Hepatocyte (in vitro differentiated cells): ENCODE results near the gene BRD4. TPM values are rescaled to one million over a fixed set of nuclear protein-coding genes. Genes with fewer than 3 reads are reported as not detected.
"Not testable (repeated sequence)": the region's sequence is repeated elsewhere in the genome, so short reads cannot be mapped to it uniquely, and the experiment has no call there.

ENCODE experiments used
- DNase-seq: peaks from one replicate; pipeline ENCODE4 v3.0.0-alpha.2; 2016; ENCODE audit warnings: low spot score
- H2AFZ ChIP-seq: fragments of 200-600 bp; sonication (generic); 2 replicates; pipeline ENCODE4 v1.6.0; 2016; ENCODE audit warnings: antibody characterized with exemption, mild to moderate bottlenecking
- H3K27ac ChIP-seq: fragments of 200-600 bp; sonication (generic); 2 replicates; pipeline ENCODE4 v1.5.1; 2016; ENCODE audit warnings: mild to moderate bottlenecking
- H3K27me3 ChIP-seq: fragments of 200-600 bp; sonication (generic); 2 replicates; pipeline ENCODE4 v1.6.1; 2016
- H3K36me3 ChIP-seq: fragments of 200-600 bp; sonication (generic); replicated peaks from 2 replicates; pipeline ENCODE4 v1.5.1; 2016; ENCODE audit warnings: low read depth; ENCODE audit not compliant: insufficient read depth
- H3K4me1 ChIP-seq: fragments of 200-600 bp; sonication (generic); 2 replicates; pipeline ENCODE4 v1.5.1; 2016; ENCODE audit warnings: mild to moderate bottlenecking, moderate library complexity; ENCODE audit not compliant: insufficient read depth
- H3K4me2 ChIP-seq: fragments of 200-600 bp; sonication (generic); 2 replicates; pipeline ENCODE4 v1.6.0; 2016
- H3K4me3 ChIP-seq: fragments of 200-600 bp; sonication (generic); 2 replicates; pipeline ENCODE4 v1.5.1; 2016; ENCODE audit warnings: mild to moderate bottlenecking
- H3K79me2 ChIP-seq: fragments of 200-600 bp; sonication (generic); 2 replicates; pipeline ENCODE4 v1.6.0; 2017; ENCODE audit warnings: mild to moderate bottlenecking
- H3K9me2 ChIP-seq: fragments of 200-600 bp; sonication (generic); replicated peaks from 2 replicates; pipeline ENCODE4 v1.6.0; 2017; ENCODE audit warnings: mild to moderate bottlenecking; ENCODE audit not compliant: insufficient read depth
- H3K9me3 ChIP-seq: fragments of 200-600 bp; sonication (generic); 2 replicates; pipeline ENCODE4 v1.5.1; 2016; ENCODE audit warnings: low read depth, mild to moderate bottlenecking
- H4K20me1 ChIP-seq: fragments of 200-600 bp; sonication (generic); 2 replicates; pipeline ENCODE4 v1.6.0; 2016; ENCODE audit warnings: mild to moderate bottlenecking; ENCODE audit not compliant: insufficient read depth, poor library complexity, severe bottlenecking
- EZH2 ChIP-seq: fragments of 200-600 bp; sonication (generic); IDR thresholded peaks from 2 replicates; pipeline ENCODE4 v1.6.1; 2016; ENCODE audit warnings: antibody characterized with exemption, mild to moderate bottlenecking, borderline replicate concordance
- EZH2phosphoT487 ChIP-seq: fragments of 200-600 bp; sonication (generic); IDR thresholded peaks from one replicate; pipeline ENCODE4 v1.6.1; 2018; ENCODE audit warnings: antibody characterized with exemption, mild to moderate bottlenecking, low read depth, moderate library complexity; ENCODE audit not compliant: unreplicated experiment, severe bottlenecking
- whole genome bisulfite sequencing: methylation state at CpG from one replicate; pipeline ENCODE4 v1.1.6; 2016; ENCODE audit warnings: low lambda C conversion rate; ENCODE audit errors: missing lambda C conversion rate; 5-methylcytosine and 5-hydroxymethylcytosine counted together
- polyA plus RNA-seq: library from polyadenylated mRNA; unstranded; fragments of >200 nt; fragmentation: Nextera tagmentation; extraction: Ambion mirVana; gene quantifications from 2 replicates; pipeline ENCODE4 v1.2.1, GENCODE V29; 2016
- total RNA-seq: library from RNA; depleted of rRNA; stranded (reverse); fragments of >200 nt; gene quantifications from 2 replicates; pipeline ENCODE4 v1.2.3, GENCODE V29; 2014
- TF ChIP-seq, protein P1 (sequence below): fragments of 200-600 bp; sonication (generic); IDR thresholded peaks from 2 replicates; pipeline ENCODE4 v1.5.1; 2016; ENCODE audit warnings: antibody characterized with exemption, mild to moderate bottlenecking; ENCODE audit not compliant: poor library complexity

BRD4 gene
- total and polyA plus RNA-seq, 2 experiments from 2014 or later, result 18.0 to 88.4 TPM

DNA sequence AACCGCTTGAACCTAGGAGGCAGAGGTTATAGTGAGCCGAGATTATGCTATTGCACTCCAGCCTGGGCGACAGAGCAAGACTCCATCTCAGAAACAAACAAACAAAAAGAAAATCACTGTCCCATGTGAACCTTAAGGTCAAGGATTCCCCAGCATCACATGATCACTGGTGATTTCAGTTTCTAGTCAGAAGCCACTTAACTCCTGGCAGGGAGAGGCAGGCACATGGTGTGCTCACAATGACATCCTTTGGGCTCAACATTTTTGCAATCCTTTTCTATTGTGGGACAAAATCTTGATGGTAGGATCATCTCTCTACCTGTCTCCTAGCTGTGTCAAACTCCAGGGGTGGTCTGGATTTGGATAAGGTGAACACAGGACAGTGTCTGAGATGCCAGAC lies 35.1 kb upstream of the BRD4 start:
- TF ChIP-seq, protein P1, sequence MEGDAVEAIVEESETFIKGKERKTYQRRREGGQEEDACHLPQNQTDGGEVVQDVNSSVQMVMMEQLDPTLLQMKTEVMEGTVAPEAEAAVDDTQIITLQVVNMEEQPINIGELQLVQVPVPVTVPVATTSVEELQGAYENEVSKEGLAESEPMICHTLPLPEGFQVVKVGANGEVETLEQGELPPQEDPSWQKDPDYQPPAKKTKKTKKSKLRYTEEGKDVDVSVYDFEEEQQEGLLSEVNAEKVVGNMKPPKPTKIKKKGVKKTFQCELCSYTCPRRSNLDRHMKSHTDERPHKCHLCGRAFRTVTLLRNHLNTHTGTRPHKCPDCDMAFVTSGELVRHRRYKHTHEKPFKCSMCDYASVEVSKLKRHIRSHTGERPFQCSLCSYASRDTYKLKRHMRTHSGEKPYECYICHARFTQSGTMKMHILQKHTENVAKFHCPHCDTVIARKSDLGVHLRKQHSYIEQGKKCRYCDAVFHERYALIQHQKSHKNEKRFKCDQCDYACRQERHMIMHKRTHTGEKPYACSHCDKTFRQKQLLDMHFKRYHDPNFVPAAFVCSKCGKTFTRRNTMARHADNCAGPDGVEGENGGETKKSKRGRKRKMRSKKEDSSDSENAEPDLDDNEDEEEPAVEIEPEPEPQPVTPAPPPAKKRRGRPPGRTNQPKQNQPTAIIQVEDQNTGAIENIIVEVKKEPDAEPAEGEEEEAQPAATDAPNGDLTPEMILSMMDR, result no peak
- TF ChIP-seq EZH2phosphoT487 (no peak), EZH2 (no peak)
- H3K9me2 ChIP-seq, result no peaks in the 10 kb centered on the region
- no peaks in the 10 kb centered on the region for H3K9me3 ChIP-seq
- H3K79me2 ChIP-seq, result peaks cover 15% of the 10 kb centered on the region
- H3K4me3 ChIP-seq, result no peak overlapping the region
- DNase-seq, result no peak
- no peaks in the 10 kb centered on the region for H3K4me1 ChIP-seq
- no peak overlapping the region for H2AFZ ChIP-seq
- H3K4me2 ChIP-seq, result no peak overlapping the region
- H3K27me3 ChIP-seq, result no peaks in the 10 kb centered on the region
- no peaks in the 10 kb centered on the region for H4K20me1 ChIP-seq
- H3K36me3 ChIP-seq, result peaks cover 3% of the 10 kb centered on the region
- H3K27ac ChIP-seq, result no peak overlapping the region
- 97% methylated on average over 3 of the region's 3 CpGs for WGBS

DNA sequence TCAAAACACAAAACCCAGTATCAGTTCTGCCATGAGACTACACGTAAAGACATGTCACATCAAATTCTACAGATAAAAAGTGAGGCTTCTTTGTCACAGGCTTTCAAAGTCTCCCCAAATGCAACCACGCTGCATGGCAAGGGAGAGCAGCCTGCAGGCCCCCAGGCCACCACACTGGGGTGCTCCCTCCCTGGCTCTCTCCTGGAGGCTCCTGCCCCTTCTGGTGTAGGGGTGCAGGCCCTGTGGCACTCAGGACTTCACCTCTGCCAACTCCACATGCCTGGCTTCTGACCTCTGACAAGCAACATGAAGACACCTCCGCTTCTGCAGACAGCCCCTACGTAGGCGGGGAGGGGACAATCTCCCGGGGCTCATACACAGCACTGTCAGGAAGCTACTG lies 32.9 kb upstream of the BRD4 start:
- no peaks in the 10 kb centered on the region for H3K9me3 ChIP-seq
- 94% methylated on average over 6 of the region's 6 CpGs for WGBS
- no peaks in the 10 kb centered on the region for H3K36me3 ChIP-seq
- H2AFZ ChIP-seq, result no peak overlapping the region
- H3K27me3 ChIP-seq, result no peaks in the 10 kb centered on the region
- H3K4me2 ChIP-seq, result no peak overlapping the region
- H3K27ac ChIP-seq, result no peak overlapping the region
- no peaks in the 10 kb centered on the region for H3K79me2 ChIP-seq
- H3K4me1 ChIP-seq, result no peaks in the 10 kb centered on the region
- DNase-seq, result no peak
- no peak overlapping the region for H3K4me3 ChIP-seq
- H4K20me1 ChIP-seq, result no peaks in the 10 kb centered on the region
- H3K9me2 ChIP-seq, result no peaks in the 10 kb centered on the region
- TF ChIP-seq, protein P1, result no peak
- TF ChIP-seq EZH2 (no peak), EZH2phosphoT487 (no peak)

DNA sequence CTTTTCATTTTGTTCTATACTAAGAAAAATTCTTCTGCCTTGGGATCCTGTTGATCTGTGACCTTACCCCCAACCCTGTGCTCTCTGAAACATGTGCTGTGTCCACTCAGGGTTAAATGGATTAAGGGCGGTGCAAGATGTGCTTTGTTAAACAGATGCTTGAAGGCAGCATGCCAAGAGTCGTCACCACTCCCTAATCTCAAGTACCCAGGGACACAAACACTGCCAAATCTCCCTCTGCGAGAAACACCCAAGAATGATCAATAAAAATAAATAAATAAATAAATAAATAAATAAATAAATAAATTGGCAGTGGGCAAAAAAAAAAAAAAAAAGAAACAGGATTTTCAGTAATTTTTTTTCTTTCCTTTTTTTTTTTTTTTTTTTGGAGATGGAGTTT lies 31.5 kb upstream of the BRD4 start:
- not testable (repeated sequence) for H3K36me3 ChIP-seq, DNase-seq, H3K4me1 ChIP-seq, H3K27me3 ChIP-seq, H2AFZ ChIP-seq, H3K27ac ChIP-seq, H3K79me2 ChIP-seq, H3K9me2 ChIP-seq, H3K4me2 ChIP-seq, H3K9me3 ChIP-seq, H4K20me1 ChIP-seq, H3K4me3 ChIP-seq
- WGBS, result 94% methylated on average over 3 of the region's 3 CpGs

DNA sequence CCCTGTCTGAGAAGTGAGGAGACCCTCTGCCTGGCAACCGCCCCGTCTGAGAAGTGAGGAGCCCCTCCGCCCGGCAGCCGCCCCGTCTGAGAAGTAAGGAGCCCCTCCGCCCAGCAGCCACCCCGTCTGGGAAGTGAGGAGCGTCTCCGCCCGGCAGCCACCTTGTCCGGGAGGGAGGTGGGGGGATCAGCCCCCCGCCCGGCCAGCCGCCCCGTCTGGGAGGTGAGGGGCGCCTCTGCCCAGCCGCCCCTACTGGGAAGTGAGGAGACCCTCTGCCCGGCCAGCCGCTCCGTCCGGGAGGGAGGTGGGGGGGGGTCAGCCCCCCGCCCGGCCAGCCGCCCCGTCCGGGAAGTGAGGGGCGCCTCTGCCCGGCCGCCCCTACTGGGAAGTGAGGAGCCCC lies 30.7 kb upstream of the BRD4 start:
- not testable (repeated sequence) for H3K4me1 ChIP-seq, H4K20me1 ChIP-seq, H2AFZ ChIP-seq, H3K27me3 ChIP-seq, H3K27ac ChIP-seq, DNase-seq, H3K9me3 ChIP-seq, H3K36me3 ChIP-seq, H3K4me3 ChIP-seq, H3K9me2 ChIP-seq, H3K79me2 ChIP-seq, H3K4me2 ChIP-seq
- WGBS, result no CpG with 5 or more reads among the region's 30 CpGs

DNA sequence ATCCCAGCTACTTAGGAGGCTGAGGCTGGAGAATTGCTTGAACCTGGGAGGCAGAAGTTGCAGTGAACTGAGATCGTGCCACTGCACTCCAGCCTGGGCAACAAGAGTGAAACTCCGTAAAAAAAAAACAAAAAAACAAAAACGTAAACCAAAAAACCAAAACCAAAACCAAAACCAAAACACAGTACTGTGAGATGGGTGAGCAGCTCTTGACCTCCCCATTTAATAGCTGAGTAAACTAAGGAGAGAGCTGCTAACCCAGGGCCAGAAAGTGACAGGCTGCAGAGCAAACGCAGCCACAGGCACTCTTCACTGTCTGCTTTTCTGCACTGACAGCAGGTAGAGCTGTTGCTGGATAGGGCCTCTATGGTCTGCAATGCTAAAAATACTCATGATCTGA lies 27.7 kb upstream of the BRD4 start:
- 96% methylated on average over 4 of the region's 4 CpGs for WGBS
- not testable (repeated sequence) for H4K20me1 ChIP-seq, H3K36me3 ChIP-seq, H3K4me3 ChIP-seq, H3K4me1 ChIP-seq, H3K9me3 ChIP-seq, H2AFZ ChIP-seq, DNase-seq, H3K79me2 ChIP-seq, H3K9me2 ChIP-seq, H3K4me2 ChIP-seq, H3K27me3 ChIP-seq, H3K27ac ChIP-seq
